GM23338 (cell line): ENCODE data around the gene AP4B1.

Experiments used
- CREB1 ChIP-seq: fragments of 250-450 bp; sonication (Bioruptor Pico); IDR thresholded peaks from 2 replicates; pipeline ENCODE4 v1.5.0; 2020; ENCODE audit warnings: low read depth, mild to moderate bottlenecking, moderate library complexity
- CTCF ChIP-seq, 2 experiments: fragments of 200-600 bp in 1 of 2; sonication (generic) in 1 of 2; conservative IDR thresholded peaks; 2 replicates each; pipeline versions ENCODE4 v1.5.1 to v1.6.1; 2016 to 2017; ENCODE audit warnings: antibody characterized with exemption in 2 of 2, low read depth in 2 of 2, mild to moderate bottlenecking in 2 of 2, moderate library complexity in 1 of 2
- EZH2 ChIP-seq: fragments of 200-600 bp; sonication (generic); IDR thresholded peaks from one replicate; pipeline ENCODE4 v1.8.0; 2017; ENCODE audit warnings: antibody characterized with exemption, mild to moderate bottlenecking, low read depth; ENCODE audit not compliant: unreplicated experiment
- EZH2phosphoT487 ChIP-seq: fragments of 200-600 bp; sonication (generic); IDR thresholded peaks from one replicate; pipeline ENCODE4 v1.8.1; 2018; ENCODE audit warnings: antibody characterized with exemption; ENCODE audit not compliant: unreplicated experiment
- JUNB ChIP-seq: IDR thresholded peaks from one replicate; pipeline ENCODE4 v1.6.1; 2016; ENCODE audit warnings: antibody characterized with exemption; ENCODE audit not compliant: unreplicated experiment
- NANOG ChIP-seq: IDR thresholded peaks from 2 replicates; pipeline ENCODE4 v1.6.1; 2016; ENCODE audit warnings: antibody characterized with exemption, borderline replicate concordance
- POLR2AphosphoS5 ChIP-seq: IDR thresholded peaks from 2 replicates; pipeline ENCODE4 v1.6.1; 2016; ENCODE audit warnings: antibody characterized with exemption, low read depth
- STAT1 ChIP-seq: IDR thresholded peaks from one replicate; pipeline ENCODE4 v1.6.1; 2016; ENCODE audit warnings: antibody characterized with exemption; ENCODE audit not compliant: unreplicated experiment
- ZNF114 ChIP-seq: fragments of 250-450 bp; sonication (Bioruptor Pico); IDR thresholded peaks from 2 replicates; pipeline ENCODE4 v1.5.0; 2020; ENCODE audit warnings: mild to moderate bottlenecking, moderate library complexity
- ZNF331 ChIP-seq: fragments of 250-450 bp; sonication (Bioruptor Pico); IDR thresholded peaks from 2 replicates; pipeline ENCODE4 v1.5.0; 2020; ENCODE audit warnings: low read depth, mild to moderate bottlenecking, moderate library complexity
- TF ChIP-seq, protein P1 (sequence below): IDR thresholded peaks from one replicate; pipeline ENCODE4 v1.6.1; 2018; ENCODE audit warnings: antibody characterized with exemption; ENCODE audit not compliant: unreplicated experiment
- TF ChIP-seq, protein P2 (sequence below): fragments of 250-450 bp; sonication (Bioruptor Pico); IDR thresholded peaks from 2 replicates; pipeline ENCODE4 v1.5.0; 2020; ENCODE audit warnings: mild to moderate bottlenecking, moderate library complexity
- TF ChIP-seq, protein P3 (sequence below): IDR thresholded peaks from 2 replicates; pipeline ENCODE4 v1.6.1; 2016; ENCODE audit warnings: antibody characterized with exemption

GRCh38 chr1:113916974-113917373 lies 12.4 kb upstream of the AP4B1 start:
- TF ChIP-seq CTCF (conservative IDR thresholded peaks at IDR 0.05; ENCODE audit: low read depth in 2 of 2) (no peak), CREB1 (CRISPR knock-in tag) (no peak), EZH2phosphoT487 (no peak), POLR2AphosphoS5 (no peak), EZH2 (no peak), ZNF331 (CRISPR knock-in tag) (no peak), ZNF114 (CRISPR knock-in tag) (no peak), JUNB (no peak), STAT1 (no peak), NANOG (no peak)
- TF ChIP-seq, protein P1, sequence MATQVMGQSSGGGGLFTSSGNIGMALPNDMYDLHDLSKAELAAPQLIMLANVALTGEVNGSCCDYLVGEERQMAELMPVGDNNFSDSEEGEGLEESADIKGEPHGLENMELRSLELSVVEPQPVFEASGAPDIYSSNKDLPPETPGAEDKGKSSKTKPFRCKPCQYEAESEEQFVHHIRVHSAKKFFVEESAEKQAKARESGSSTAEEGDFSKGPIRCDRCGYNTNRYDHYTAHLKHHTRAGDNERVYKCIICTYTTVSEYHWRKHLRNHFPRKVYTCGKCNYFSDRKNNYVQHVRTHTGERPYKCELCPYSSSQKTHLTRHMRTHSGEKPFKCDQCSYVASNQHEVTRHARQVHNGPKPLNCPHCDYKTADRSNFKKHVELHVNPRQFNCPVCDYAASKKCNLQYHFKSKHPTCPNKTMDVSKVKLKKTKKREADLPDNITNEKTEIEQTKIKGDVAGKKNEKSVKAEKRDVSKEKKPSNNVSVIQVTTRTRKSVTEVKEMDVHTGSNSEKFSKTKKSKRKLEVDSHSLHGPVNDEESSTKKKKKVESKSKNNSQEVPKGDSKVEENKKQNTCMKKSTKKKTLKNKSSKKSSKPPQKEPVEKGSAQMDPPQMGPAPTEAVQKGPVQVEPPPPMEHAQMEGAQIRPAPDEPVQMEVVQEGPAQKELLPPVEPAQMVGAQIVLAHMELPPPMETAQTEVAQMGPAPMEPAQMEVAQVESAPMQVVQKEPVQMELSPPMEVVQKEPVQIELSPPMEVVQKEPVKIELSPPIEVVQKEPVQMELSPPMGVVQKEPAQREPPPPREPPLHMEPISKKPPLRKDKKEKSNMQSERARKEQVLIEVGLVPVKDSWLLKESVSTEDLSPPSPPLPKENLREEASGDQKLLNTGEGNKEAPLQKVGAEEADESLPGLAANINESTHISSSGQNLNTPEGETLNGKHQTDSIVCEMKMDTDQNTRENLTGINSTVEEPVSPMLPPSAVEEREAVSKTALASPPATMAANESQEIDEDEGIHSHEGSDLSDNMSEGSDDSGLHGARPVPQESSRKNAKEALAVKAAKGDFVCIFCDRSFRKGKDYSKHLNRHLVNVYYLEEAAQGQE = no peak
- TF ChIP-seq, protein P2, sequence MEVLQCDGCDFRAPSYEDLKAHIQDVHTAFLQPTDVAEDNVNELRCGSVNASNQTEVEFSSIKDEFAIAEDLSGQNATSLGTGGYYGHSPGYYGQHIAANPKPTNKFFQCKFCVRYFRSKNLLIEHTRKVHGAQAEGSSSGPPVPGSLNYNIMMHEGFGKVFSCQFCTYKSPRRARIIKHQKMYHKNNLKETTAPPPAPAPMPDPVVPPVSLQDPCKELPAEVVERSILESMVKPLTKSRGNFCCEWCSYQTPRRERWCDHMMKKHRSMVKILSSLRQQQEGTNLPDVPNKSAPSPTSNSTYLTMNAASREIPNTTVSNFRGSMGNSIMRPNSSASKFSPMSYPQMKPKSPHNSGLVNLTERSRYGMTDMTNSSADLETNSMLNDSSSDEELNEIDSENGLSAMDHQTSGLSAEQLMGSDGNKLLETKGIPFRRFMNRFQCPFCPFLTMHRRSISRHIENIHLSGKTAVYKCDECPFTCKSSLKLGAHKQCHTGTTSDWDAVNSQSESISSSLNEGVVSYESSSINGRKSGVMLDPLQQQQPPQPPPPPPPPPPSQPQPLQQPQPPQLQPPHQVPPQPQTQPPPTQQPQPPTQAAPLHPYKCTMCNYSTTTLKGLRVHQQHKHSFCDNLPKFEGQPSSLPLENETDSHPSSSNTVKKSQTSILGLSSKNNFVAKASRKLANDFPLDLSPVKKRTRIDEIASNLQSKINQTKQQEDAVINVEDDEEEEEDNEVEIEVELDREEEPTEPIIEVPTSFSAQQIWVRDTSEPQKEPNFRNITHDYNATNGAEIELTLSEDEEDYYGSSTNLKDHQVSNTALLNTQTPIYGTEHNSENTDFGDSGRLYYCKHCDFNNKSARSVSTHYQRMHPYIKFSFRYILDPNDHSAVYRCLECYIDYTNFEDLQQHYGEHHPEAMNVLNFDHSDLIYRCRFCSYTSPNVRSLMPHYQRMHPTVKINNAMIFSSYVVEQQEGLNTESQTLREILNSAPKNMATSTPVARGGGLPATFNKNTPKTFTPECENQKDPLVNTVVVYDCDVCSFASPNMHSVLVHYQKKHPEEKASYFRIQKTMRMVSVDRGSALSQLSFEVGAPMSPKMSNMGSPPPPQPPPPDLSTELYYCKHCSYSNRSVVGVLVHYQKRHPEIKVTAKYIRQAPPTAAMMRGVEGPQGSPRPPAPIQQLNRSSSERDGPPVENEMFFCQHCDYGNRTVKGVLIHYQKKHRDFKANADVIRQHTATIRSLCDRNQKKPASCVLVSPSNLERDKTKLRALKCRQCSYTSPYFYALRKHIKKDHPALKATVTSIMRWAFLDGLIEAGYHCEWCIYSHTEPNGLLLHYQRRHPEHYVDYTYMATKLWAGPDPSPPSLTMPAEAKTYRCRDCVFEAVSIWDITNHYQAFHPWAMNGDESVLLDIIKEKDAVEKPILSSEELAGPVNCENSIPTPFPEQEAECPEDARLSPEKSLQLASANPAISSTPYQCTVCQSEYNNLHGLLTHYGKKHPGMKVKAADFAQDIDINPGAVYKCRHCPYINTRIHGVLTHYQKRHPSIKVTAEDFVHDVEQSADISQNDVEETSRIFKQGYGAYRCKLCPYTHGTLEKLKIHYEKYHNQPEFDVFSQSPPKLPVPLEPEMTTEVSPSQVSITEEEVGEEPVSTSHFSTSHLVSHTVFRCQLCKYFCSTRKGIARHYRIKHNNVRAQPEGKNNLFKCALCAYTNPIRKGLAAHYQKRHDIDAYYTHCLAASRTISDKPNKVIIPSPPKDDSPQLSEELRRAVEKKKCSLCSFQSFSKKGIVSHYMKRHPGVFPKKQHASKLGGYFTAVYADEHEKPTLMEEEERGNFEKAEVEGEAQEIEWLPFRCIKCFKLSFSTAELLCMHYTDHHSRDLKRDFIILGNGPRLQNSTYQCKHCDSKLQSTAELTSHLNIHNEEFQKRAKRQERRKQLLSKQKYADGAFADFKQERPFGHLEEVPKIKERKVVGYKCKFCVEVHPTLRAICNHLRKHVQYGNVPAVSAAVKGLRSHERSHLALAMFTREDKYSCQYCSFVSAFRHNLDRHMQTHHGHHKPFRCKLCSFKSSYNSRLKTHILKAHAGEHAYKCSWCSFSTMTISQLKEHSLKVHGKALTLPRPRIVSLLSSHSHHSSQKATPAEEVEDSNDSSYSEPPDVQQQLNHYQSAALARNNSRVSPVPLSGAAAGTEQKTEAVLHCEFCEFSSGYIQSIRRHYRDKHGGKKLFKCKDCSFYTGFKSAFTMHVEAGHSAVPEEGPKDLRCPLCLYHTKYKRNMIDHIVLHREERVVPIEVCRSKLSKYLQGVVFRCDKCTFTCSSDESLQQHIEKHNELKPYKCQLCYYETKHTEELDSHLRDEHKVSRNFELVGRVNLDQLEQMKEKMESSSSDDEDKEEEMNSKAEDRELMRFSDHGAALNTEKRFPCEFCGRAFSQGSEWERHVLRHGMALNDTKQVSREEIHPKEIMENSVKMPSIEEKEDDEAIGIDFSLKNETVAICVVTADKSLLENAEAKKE (CRISPR knock-in tag) = no peak
- TF ChIP-seq, protein P3, sequence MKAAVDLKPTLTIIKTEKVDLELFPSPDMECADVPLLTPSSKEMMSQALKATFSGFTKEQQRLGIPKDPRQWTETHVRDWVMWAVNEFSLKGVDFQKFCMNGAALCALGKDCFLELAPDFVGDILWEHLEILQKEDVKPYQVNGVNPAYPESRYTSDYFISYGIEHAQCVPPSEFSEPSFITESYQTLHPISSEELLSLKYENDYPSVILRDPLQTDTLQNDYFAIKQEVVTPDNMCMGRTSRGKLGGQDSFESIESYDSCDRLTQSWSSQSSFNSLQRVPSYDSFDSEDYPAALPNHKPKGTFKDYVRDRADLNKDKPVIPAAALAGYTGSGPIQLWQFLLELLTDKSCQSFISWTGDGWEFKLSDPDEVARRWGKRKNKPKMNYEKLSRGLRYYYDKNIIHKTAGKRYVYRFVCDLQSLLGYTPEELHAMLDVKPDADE = no peak
